NCI-H748 treated with DMSO at 0.1 percent for 48 hours (cell line): ENCODE results near the gene SEC61A1.

Source experiments
- DNase-seq: peaks from one replicate; lab custom pipeline; 2025; lab: John Stamatoyannopoulos, UW

Gene SEC61A1

DNA sequence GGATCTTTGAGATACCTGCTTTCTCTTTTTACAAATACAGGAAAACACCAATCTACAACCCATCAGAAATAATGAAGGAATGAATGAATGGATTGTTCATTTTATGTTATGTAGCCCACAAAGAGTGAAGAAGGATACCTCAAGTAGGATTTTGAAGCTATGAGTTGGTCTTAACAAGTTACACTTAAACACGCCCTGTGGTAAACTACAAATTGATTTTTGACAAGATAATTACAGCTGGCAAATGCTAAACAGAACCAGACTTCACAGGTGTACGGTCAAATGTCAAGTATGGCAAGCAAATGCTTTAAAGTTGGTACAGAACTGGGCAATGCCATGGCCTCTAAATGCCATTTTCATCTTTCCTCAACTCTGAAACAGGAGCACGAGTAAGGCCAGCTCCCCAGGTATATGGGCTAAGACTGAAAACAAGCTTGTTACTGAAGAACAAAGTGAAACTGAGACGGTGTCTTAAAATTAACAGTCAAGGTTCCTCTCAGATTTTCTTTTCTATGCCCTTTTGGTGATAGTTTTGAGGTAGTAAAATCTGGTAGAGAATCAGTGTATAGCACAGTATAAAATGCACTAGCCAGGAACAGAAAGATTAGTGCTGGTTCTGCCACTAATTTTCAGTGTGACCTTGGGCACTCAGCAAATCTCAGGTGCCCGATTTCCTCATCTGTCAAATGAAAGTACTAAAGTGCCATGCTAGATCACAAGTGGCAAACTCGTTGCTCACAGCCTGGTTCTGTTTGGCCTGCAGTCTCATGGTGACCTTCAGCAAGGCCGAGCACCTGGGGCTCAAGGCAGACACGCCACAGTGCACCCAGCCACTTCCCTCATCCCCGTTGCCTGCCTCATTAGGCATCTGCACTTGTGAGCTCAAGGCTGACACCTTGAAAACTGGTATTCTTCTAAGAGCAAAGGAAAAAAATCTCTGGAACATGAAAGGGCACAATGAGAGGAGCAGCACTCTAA lies 61.9 kb downstream of the SEC61A1 start:
- no peak for DNase-seq
